ENCODE data around the gene BTBD9.

BTBD9 gene

DNA sequence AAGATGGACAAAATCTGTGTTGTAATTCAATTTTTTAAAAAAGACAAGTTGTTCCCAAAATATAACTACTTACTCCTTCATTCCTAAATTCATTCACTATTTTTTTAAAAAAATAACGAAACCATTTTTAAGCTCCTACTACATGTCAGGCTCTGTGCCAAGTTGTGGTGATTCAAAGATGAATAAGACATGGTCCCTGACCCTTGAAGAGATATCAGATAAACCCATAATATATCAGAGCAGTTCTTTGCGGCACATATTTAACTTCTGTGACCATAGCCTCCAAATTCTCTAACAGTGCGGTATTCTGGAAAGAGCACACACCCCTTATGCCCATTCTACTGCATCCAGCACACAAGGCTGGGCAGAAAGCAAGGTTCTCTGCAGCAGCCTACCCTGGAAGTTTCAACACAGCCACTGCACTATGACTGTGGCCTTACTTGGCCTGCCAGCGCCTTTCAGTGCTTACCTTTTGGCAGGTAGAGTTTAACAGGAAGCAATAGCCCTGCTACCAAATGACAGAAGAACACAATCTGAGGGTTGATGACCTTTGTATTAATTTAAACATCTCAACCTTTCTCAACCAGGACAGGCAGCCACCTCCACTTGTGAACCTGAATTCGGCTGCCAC lies 406.5 kb downstream of the BTBD9 start:
- Histone ChIP-seq H3K9me3 (ENCODE audit: control insufficient read depth, insufficient read depth, low read length) (no peaks in the 10 kb centered on the region), H3K27me3 (ENCODE audit: control insufficient read depth, low read length) (peaks cover 5% of the 10 kb centered on the region; the same call in 1 of the 2 replicates), H3K36me3 (ENCODE audit: control insufficient read depth, low read length) (no peaks in the 10 kb centered on the region), H3F3A (ENCODE audit: control insufficient read depth, insufficient read depth) (no peaks in the 10 kb centered on the region), H3K4me3 (ENCODE audit: low read length) (no peak overlapping the region), H3K4me1 (ENCODE audit: control insufficient read depth, low read length) (no peaks in the 10 kb centered on the region), H4K20me1 (ENCODE audit: control insufficient read depth, insufficient read depth, low read depth, low read length) (no peaks in the 10 kb centered on the region), H3K9me2 (replicated peaks; ENCODE audit: control insufficient read depth, low read length) (no peaks in the 10 kb centered on the region), H3K27ac (ENCODE audit: low read depth, low read length) (no peak overlapping the region), H3K79me2 (ENCODE audit: control insufficient read depth, low read length) (no peaks in the 10 kb centered on the region), H3K4me2 (ENCODE audit: low read length) (no peak overlapping the region)
- TF ChIP-seq, protein P1, sequence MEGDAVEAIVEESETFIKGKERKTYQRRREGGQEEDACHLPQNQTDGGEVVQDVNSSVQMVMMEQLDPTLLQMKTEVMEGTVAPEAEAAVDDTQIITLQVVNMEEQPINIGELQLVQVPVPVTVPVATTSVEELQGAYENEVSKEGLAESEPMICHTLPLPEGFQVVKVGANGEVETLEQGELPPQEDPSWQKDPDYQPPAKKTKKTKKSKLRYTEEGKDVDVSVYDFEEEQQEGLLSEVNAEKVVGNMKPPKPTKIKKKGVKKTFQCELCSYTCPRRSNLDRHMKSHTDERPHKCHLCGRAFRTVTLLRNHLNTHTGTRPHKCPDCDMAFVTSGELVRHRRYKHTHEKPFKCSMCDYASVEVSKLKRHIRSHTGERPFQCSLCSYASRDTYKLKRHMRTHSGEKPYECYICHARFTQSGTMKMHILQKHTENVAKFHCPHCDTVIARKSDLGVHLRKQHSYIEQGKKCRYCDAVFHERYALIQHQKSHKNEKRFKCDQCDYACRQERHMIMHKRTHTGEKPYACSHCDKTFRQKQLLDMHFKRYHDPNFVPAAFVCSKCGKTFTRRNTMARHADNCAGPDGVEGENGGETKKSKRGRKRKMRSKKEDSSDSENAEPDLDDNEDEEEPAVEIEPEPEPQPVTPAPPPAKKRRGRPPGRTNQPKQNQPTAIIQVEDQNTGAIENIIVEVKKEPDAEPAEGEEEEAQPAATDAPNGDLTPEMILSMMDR (IDR thresholded peaks at IDR 0.05; ENCODE audit: low read depth, low read length, poor library complexity, severe bottlenecking) = no peak
- TF ChIP-seq EZH2phosphoT487 (IDR thresholded peaks at IDR 0.05; ENCODE audit: borderline replicate concordance, low read length) = no peak

DNA sequence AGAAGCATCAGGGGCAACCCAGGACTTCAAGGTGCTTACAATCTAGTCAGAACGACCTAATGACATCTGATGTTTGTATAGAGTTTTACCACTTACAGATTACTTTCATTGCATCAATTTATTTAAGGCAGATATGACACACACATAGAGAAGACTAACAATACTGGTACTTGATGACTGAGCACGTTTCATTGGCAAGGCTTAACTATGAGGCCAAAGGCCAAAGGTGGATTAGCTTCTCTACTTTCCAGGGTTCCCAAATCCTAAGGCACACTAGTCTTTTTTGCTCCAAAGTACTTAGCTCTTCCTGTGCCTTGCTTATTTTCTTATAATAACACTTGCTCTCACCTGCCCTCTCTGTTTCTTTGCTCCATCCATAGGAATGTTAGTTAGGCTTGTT lies 414.0 kb downstream of the BTBD9 start:
- H3K4me2 ChIP-seq (ENCODE audit: low read length) = no peak overlapping the region
- TF ChIP-seq, protein P1 (IDR thresholded peaks at IDR 0.05; ENCODE audit: low read depth, low read length, poor library complexity, severe bottlenecking) = no peak
- no peak for TF ChIP-seq EZH2phosphoT487 (IDR thresholded peaks at IDR 0.05; ENCODE audit: borderline replicate concordance, low read length)
- H3K79me2 ChIP-seq (ENCODE audit: control insufficient read depth, low read length) = no peaks in the 10 kb centered on the region
- no peaks in the 10 kb centered on the region for H4K20me1 ChIP-seq (ENCODE audit: control insufficient read depth, insufficient read depth, low read depth, low read length)
- no peaks in the 10 kb centered on the region for H3K9me3 ChIP-seq (ENCODE audit: control insufficient read depth, insufficient read depth, low read length)
- no peaks in the 10 kb centered on the region for H3K4me1 ChIP-seq (ENCODE audit: control insufficient read depth, low read length)
- H3F3A ChIP-seq (ENCODE audit: control insufficient read depth, insufficient read depth) = no peaks in the 10 kb centered on the region
- H3K4me3 ChIP-seq (ENCODE audit: low read length) = no peak overlapping the region
- H3K27me3 ChIP-seq (ENCODE audit: control insufficient read depth, low read length) = peaks cover 6% of the 10 kb centered on the region; the same call in 1 of the 2 replicates
- H3K27ac ChIP-seq (ENCODE audit: low read depth, low read length) = no peak overlapping the region
- no peaks in the 10 kb centered on the region for H3K36me3 ChIP-seq (ENCODE audit: control insufficient read depth, low read length)
- H3K9me2 ChIP-seq (replicated peaks; ENCODE audit: control insufficient read depth, low read length) = no peaks in the 10 kb centered on the region

DNA sequence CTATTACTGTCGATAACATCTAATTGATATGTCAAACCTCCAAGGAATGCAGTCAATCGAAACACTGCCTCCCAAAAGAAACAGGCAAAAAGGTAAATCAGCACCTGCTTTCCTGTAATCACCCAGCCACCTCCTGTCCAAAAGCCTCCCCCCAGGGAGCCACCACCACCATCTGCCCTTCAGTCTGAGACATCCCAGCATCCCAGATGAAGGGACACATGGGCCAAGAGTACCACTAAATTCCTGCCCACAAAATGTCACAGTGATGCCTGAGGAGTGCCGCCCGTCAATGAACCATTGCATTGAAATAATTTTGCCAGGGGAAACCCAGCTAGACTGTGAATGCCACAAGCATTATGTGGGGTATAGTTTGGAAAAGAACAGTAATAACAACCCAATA lies 418.5 kb downstream of the BTBD9 start:
- TF ChIP-seq, protein P1 (IDR thresholded peaks at IDR 0.05; ENCODE audit: low read depth, low read length, poor library complexity, severe bottlenecking) = no peak
- TF ChIP-seq EZH2phosphoT487 (IDR thresholded peaks at IDR 0.05; ENCODE audit: borderline replicate concordance, low read length) = no peak
- Histone ChIP-seq H3K4me1 (ENCODE audit: control insufficient read depth, low read length) (no peaks in the 10 kb centered on the region), H3K27me3 (ENCODE audit: control insufficient read depth, low read length) (peaks cover 1% of the 10 kb centered on the region; the same call in 1 of the 2 replicates), H4K20me1 (ENCODE audit: control insufficient read depth, insufficient read depth, low read depth, low read length) (no peaks in the 10 kb centered on the region), H3K79me2 (ENCODE audit: control insufficient read depth, low read length) (no peaks in the 10 kb centered on the region), H3F3A (ENCODE audit: control insufficient read depth, insufficient read depth) (no peaks in the 10 kb centered on the region), H3K27ac (ENCODE audit: low read depth, low read length) (no peak overlapping the region), H3K9me2 (replicated peaks; ENCODE audit: control insufficient read depth, low read length) (no peaks in the 10 kb centered on the region), H3K4me2 (ENCODE audit: low read length) (no peak overlapping the region), H3K36me3 (ENCODE audit: control insufficient read depth, low read length) (no peaks in the 10 kb centered on the region), H3K4me3 (ENCODE audit: low read length) (no peak overlapping the region), H3K9me3 (ENCODE audit: control insufficient read depth, insufficient read depth, low read length) (no peaks in the 10 kb centered on the region)

Measured in DOHH2 (cell line).